OCI-LY3 (cell line): ENCODE measurements around the gene NRP1.

ENCODE experiments used
- H2AFZ ChIP-seq: fragments of 200-600, 300-600 bp; shearing (Covaris generic); 2 replicates; pipeline ENCODE4 v1.6.0; 2014; ENCODE audit warnings: antibody characterized with exemption, low read depth, low read length
- H3K27ac ChIP-seq: fragments of 200-600, 300-600 bp; sonication (generic); 2 replicates; pipeline ENCODE4 v1.5.1; 2014; ENCODE audit warnings: mild to moderate bottlenecking, low read length, moderate library complexity, mixed read lengths
- H3K27me3 ChIP-seq: fragments of 200-600, 300-600 bp; sonication (generic); 2 replicates; pipeline ENCODE4 v1.6.1; 2014; ENCODE audit warnings: low read depth, low read length, mixed read lengths
- H3K36me3 ChIP-seq: fragments of 200-600, 300-600 bp; sonication (generic); replicated peaks from 2 replicates; pipeline ENCODE3; 2014; ENCODE audit warnings: low read depth, low read length, mixed read lengths
- H3K4me1 ChIP-seq: fragments of 300-600, 200-600 bp; sonication (generic); 2 replicates; pipeline ENCODE4 v1.6.1; 2014; ENCODE audit warnings: low read length, mixed read lengths
- H3K4me2 ChIP-seq: fragments of 200-600, 300-600 bp; sonication (generic); 2 replicates; pipeline ENCODE4 v1.6.1; 2014; ENCODE audit warnings: low read length, mixed read lengths
- H3K4me3 ChIP-seq: fragments of 300-600, 200-600 bp; sonication (generic); 2 replicates; pipeline ENCODE4 v1.5.1; 2014; ENCODE audit warnings: antibody characterized with exemption, mild to moderate bottlenecking, low read length, moderate library complexity
- H3K79me2 ChIP-seq: fragments of 300-600, 200-600 bp; shearing (Covaris generic); 2 replicates; pipeline ENCODE4 v1.6.1; 2014; ENCODE audit warnings: mild to moderate bottlenecking, low read length, mixed read lengths
- H3K9ac ChIP-seq: fragments of 300-600, 200-600 bp; shearing (Covaris generic); 2 replicates; pipeline ENCODE4 v1.6.0; 2014; ENCODE audit warnings: mild to moderate bottlenecking, low read length, moderate library complexity
- H3K9me3 ChIP-seq: fragments of 200-600, 300-600 bp; shearing (Covaris generic); 2 replicates; pipeline ENCODE4 v1.6.1; 2014; ENCODE audit warnings: low read length, mixed read lengths; ENCODE audit not compliant: insufficient read depth
- H4K20me1 ChIP-seq: fragments of 200-600, 300-600 bp; sonication (generic); 2 replicates; pipeline ENCODE4 v1.6.1; 2016; ENCODE audit warnings: low read length, mixed read lengths; ENCODE audit not compliant: insufficient read depth
- CTCF ChIP-seq: fragments of 200-600, 300-600 bp; sonication (generic); IDR thresholded peaks from 2 replicates; pipeline ENCODE4 v1.5.1; 2014; ENCODE audit warnings: antibody characterized with exemption, low read length, low read depth
- EZH2phosphoT487 ChIP-seq: fragments of 200-600 bp; shearing (Covaris generic); IDR thresholded peaks from 2 replicates; pipeline ENCODE4 v1.6.1; 2018; ENCODE audit warnings: antibody characterized with exemption, mixed run types, low read depth

The NRP1 gene

DNA sequence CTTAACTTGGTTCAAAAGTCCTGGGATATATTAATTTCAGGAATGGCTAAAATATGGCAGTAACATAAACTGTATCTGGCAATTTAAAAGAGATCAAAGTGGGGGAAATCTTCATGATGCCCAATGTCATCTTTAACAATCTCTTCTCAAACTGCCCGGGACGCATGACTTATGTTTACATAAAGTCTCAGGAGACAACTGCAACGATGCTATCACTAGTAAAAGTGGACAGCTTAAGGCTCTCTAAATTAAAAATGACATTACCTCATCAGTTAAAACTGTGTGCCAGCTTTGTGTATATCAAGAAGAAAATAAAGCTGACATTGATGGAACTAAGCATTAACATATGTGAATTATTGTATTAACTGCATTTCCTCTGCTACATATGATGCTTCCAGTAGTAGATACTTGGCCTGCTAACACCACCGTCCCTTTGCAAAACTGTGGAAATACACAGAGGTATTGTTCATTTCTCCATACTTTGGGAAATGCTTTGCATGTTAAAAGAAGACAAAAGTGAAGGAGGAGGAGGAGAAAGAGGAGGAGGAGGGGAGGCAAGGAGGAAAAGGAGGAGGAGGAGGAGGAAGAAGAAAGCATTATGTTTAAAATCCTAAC lies 62.4 kb downstream of the NRP1 start:
- TF ChIP-seq EZH2phosphoT487: no peak
- no peak for TF ChIP-seq CTCF
- Histone ChIP-seq H4K20me1 (no peaks in the 10 kb centered on the region), H3K36me3 (no peaks in the 10 kb centered on the region), H3K4me3 (no peak overlapping the region), H3K4me1 (no peaks in the 10 kb centered on the region), H3K79me2 (no peaks in the 10 kb centered on the region), H3K9ac (no peak overlapping the region), H3K27me3 (no peaks in the 10 kb centered on the region), H3K4me2 (no peak overlapping the region), H3K27ac (no peak overlapping the region), H2AFZ (no peak overlapping the region), H3K9me3 (no peaks in the 10 kb centered on the region)

DNA sequence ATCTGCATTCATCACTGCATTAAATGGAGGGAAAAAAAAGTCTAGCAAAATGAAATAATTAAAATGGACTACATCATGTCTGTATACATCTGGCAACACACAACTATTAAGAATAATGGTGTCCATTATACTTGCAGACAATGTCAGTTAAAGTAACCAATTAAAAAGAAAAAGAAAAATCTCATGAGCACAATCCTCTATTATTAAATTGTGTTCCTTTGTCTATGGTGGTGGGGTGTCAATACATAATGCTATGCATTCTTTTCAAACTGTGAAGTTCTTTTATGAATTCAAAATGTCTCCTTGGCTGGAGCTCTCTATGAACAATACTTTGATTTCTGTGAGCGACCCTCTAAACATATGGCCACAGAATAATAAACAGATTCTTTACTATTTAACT lies 63.5 kb downstream of the NRP1 start:
- Histone ChIP-seq H2AFZ (no peak overlapping the region), H3K4me2 (no peak overlapping the region), H3K27ac (no peak overlapping the region), H3K79me2 (no peaks in the 10 kb centered on the region), H3K36me3 (no peaks in the 10 kb centered on the region), H3K9me3 (no peaks in the 10 kb centered on the region), H3K4me1 (no peaks in the 10 kb centered on the region), H4K20me1 (no peaks in the 10 kb centered on the region), H3K9ac (no peak overlapping the region), H3K27me3 (no peaks in the 10 kb centered on the region), H3K4me3 (no peak overlapping the region)
- no peak for TF ChIP-seq EZH2phosphoT487

DNA sequence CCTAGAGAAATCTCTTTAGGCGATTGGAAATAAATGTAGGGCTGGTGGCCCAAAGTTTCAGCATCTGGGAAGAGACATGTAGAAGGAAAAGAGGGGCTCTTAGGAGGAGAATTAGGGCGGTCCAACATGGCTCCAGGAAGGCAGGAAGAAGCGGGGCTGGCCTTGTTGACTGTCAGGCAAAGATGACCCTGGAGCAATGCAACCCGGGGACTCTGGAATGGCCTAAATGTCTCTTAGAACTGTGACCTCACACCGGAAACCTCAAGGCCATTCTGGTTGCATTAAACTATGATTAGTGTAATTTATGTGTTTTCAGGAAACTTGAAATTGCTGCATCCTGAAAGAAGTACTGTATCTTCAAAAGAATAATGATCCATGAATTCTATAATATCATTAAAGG lies 66.8 kb downstream of the NRP1 start:
- Histone ChIP-seq H3K27me3 (no peaks in the 10 kb centered on the region), H3K79me2 (no peaks in the 10 kb centered on the region), H3K4me1 (peaks cover 4% of the 10 kb centered on the region; the same call in 1 of the 2 replicates), H3K9me3 (no peaks in the 10 kb centered on the region), H3K27ac (no peak overlapping the region), H4K20me1 (no peaks in the 10 kb centered on the region), H3K4me2 (no peak overlapping the region), H3K36me3 (no peaks in the 10 kb centered on the region), H3K4me3 (no peak overlapping the region), H3K9ac (no peak overlapping the region), H2AFZ (no peak overlapping the region)
- TF ChIP-seq CTCF (no peak), EZH2phosphoT487 (no peak)

- no peaks in the 10 kb centered on the region for H3K9me3 ChIP-seq
- H3K27ac ChIP-seq: no peak overlapping the region
- no peak overlapping the region for H3K4me2 ChIP-seq
- H3K36me3 ChIP-seq: no peaks in the 10 kb centered on the region
- no peaks in the 10 kb centered on the region for H3K27me3 ChIP-seq
- no peak for TF ChIP-seq EZH2phosphoT487
- no peak for TF ChIP-seq CTCF
- no peak overlapping the region for H3K9ac ChIP-seq
- no peak overlapping the region for H2AFZ ChIP-seq
- no peaks in the 10 kb centered on the region for H3K79me2 ChIP-seq
- H3K4me1 ChIP-seq: peaks cover 4% of the 10 kb centered on the region; the same call in 1 of the 2 replicates
- no peak overlapping the region for H3K4me3 ChIP-seq
- H4K20me1 ChIP-seq: no peaks in the 10 kb centered on the region
Measured at GRCh38 chr10:33265621-33266020, 68.8 kb downstream of the NRP1 start.
